ENCODE data around the gene MMEL1.
A peak's percentile ranks its signal among the peaks of the same experiment; 100 is the strongest.

The MMEL1 gene

GRCh38 chr1:2561898-2562895 is 70.6 kb downstream of the MMEL1 start:
- Histone ChIP-seq H3K36me3 (replicated peaks) (no peaks in the 10 kb centered on the region), H3K27ac (no peak overlapping the region), H3K27me3 (replicated peaks) (no peaks in the 10 kb centered on the region), H3K4me3 (ENCODE audit: low read depth, low read length) (no peak overlapping the region)
- TF ChIP-seq, protein P1, sequence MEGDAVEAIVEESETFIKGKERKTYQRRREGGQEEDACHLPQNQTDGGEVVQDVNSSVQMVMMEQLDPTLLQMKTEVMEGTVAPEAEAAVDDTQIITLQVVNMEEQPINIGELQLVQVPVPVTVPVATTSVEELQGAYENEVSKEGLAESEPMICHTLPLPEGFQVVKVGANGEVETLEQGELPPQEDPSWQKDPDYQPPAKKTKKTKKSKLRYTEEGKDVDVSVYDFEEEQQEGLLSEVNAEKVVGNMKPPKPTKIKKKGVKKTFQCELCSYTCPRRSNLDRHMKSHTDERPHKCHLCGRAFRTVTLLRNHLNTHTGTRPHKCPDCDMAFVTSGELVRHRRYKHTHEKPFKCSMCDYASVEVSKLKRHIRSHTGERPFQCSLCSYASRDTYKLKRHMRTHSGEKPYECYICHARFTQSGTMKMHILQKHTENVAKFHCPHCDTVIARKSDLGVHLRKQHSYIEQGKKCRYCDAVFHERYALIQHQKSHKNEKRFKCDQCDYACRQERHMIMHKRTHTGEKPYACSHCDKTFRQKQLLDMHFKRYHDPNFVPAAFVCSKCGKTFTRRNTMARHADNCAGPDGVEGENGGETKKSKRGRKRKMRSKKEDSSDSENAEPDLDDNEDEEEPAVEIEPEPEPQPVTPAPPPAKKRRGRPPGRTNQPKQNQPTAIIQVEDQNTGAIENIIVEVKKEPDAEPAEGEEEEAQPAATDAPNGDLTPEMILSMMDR (IDR thresholded peaks at IDR 0.05; ENCODE audit: low read depth, low read length, missing control alignments) = peak; percentile 60
- DNase-seq = no peak
- in situ Hi-C loops (cut with HindIII; ENCODE audit: low pct_ligation_motif_present, low sequenced_read_pairs) = no loop called here

- DNase-seq = no peak
- H3K36me3 ChIP-seq (replicated peaks) = no peaks in the 10 kb centered on the region
- no peak overlapping the region for H3K27ac ChIP-seq
- TF ChIP-seq, protein P1 (IDR thresholded peaks at IDR 0.05; ENCODE audit: low read depth, low read length, missing control alignments) = no peak
- no peaks in the 10 kb centered on the region for H3K27me3 ChIP-seq (replicated peaks)
- in situ Hi-C loops (cut with HindIII; ENCODE audit: low pct_ligation_motif_present, low sequenced_read_pairs) = no loop called here
- no peak overlapping the region for H3K4me3 ChIP-seq (ENCODE audit: low read depth, low read length)
Observed at GRCh38 chr1:2561446-2561845, 71.4 kb downstream of the MMEL1 start.

DNA sequence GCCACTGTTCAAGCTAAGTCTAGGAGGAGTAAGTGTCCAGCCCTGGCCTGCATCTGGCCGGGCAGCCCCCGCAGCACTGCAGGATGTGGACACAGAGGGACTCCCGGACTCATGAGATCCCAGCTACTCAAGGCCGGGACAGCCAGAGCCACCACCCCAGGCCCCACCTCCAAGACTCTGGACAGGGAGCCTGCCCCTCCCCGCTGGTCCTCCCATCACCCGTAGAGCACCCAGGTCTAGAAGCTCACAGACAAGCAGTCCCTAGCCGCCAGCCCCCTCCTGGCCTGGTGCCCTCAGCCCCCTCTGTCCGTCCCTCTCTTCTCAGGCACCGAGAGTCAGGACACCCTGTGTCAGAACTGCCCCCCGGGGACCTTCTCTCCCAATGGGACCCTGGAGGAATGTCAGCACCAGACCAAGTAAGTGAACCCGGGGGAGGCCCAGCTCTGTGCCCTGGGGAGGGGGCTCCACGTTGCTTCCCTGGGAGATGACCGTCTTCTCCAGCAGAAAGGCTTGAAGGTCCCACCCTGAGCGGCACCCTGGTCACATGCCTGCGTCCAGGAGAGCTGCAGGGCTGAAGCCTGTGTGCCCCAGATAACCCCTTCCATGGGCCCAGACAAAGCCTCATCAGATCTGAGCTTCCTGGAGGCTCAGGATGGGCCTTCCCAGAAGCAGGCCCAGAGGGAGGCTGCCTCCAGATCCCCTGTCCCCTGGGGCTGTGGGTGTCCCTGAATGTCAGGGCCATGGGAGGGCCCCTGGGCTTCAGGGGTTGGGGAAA is 72.3 kb downstream of the MMEL1 start:
- no peak for DNase-seq
- H3K4me3 ChIP-seq (ENCODE audit: low read depth, low read length) = no peak overlapping the region
- no peaks in the 10 kb centered on the region for H3K36me3 ChIP-seq (replicated peaks)
- no peaks in the 10 kb centered on the region for H3K27me3 ChIP-seq (replicated peaks)
- in situ Hi-C loops (cut with HindIII; ENCODE audit: low pct_ligation_motif_present, low sequenced_read_pairs) = no loop called here
- no peak overlapping the region for H3K27ac ChIP-seq
- TF ChIP-seq, protein P1 (IDR thresholded peaks at IDR 0.05; ENCODE audit: low read depth, low read length, missing control alignments) = no peak

GRCh38 chr1:2559509-2560298 is 73.1 kb downstream of the MMEL1 start:
- Histone ChIP-seq H3K27ac (no peak overlapping the region), H3K27me3 (replicated peaks) (no peaks in the 10 kb centered on the region), H3K36me3 (replicated peaks) (no peaks in the 10 kb centered on the region), H3K4me3 (ENCODE audit: low read depth, low read length) (no peak overlapping the region)
- TF ChIP-seq, protein P1 (IDR thresholded peaks at IDR 0.05; ENCODE audit: low read depth, low read length, missing control alignments) = no peak
- DNase-seq = no peak
- in situ Hi-C loops (cut with HindIII; ENCODE audit: low pct_ligation_motif_present, low sequenced_read_pairs) = no loop called here

DNA sequence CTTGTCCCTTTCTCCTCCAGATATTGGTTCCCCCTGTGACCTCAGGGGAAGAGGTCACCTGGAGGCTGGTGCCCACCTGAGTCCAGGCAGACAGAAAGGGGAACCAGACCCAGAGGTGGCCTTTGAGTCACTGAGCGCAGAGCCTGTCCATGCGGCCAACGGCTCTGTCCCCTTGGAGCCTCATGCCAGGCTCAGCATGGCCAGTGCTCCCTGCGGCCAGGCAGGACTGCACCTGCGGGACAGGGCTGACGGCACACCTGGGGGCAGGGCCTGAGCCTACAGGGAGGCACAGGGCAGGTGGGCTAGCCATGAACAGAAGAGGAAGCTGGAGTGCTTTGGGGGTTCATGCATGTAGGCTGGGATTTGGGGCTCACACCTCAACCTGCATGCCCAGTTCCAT is 74.0 kb downstream of the MMEL1 start:
- Histone ChIP-seq H3K27me3 (replicated peaks) (no peaks in the 10 kb centered on the region), H3K36me3 (replicated peaks) (no peaks in the 10 kb centered on the region), H3K27ac (no peak overlapping the region), H3K4me3 (ENCODE audit: low read depth, low read length) (no peak overlapping the region)
- in situ Hi-C loops (cut with HindIII; ENCODE audit: low pct_ligation_motif_present, low sequenced_read_pairs) = no loop called here
- no peak for DNase-seq
- TF ChIP-seq, protein P1 (IDR thresholded peaks at IDR 0.05; ENCODE audit: low read depth, low read length, missing control alignments) = no peak

All from brain microvascular endothelial cell (primary cell).